GM21717 (cell line): ENCODE data around the gene LRFN5.

Experiments used
- ATAC-seq: cut with Tn5 transposase; IDR thresholded peaks from one replicate; pipeline ENCODE4 v1.9.1; 2021; ENCODE audit warnings: mild to moderate bottlenecking, moderate library complexity; ENCODE audit not compliant: unreplicated experiment

Gene LRFN5

GRCh38 chr14:41766772-41767171 lies 160.1 kb downstream of the LRFN5 start:
- no peak for ATAC-seq

- ATAC-seq = no peak
Observed at GRCh38 chr14:41773536-41774279, 167.0 kb downstream of the LRFN5 start.

- ATAC-seq = no peak
Observed at GRCh38 chr14:41782511-41782910, 175.8 kb downstream of the LRFN5 start.

DNA sequence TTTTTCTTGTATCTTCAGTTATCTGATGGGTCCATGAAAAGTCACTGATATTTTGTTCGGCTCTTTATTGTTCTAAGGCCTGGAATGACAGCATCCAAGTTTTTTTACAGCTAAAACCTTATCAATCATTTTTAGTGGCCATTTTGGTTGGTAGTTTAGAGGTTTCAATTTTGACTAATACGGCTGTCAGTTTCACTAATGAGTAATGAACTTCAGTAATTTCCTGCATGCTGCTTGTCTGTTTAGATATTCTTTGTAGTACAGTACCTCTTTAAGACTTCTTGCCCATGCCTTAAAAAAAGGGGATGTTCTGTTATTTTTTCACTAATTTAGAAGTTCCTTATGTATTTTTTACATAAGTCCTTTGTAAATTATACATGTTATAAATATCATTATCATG lies 176.7 kb downstream of the LRFN5 start:
- no peak for ATAC-seq

DNA sequence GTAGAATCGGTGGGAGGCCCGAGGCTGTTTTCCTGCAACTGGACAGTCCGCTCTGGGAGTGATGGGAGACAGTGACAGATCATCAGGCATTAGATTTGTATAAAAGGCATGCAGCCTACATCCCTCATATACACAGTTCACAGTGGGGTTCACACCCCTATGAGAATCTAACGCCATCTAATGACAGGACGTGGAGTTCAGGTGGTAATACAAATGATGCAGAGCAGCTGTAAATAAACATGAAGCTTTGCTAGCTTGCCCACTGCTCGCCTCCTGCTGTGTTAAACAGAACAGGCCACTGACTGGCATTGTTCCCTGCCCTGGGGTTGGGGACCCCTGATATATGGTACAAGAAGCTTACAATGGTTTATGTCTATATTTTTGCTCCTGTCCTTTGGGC lies 179.0 kb downstream of the LRFN5 start:
- ATAC-seq = no peak

- no peak for ATAC-seq
Observed at GRCh38 chr14:41799817-41800216, 193.1 kb downstream of the LRFN5 start.

GRCh38 chr14:41805633-41806032 lies 199.0 kb downstream of the LRFN5 start:
- ATAC-seq = no peak

DNA sequence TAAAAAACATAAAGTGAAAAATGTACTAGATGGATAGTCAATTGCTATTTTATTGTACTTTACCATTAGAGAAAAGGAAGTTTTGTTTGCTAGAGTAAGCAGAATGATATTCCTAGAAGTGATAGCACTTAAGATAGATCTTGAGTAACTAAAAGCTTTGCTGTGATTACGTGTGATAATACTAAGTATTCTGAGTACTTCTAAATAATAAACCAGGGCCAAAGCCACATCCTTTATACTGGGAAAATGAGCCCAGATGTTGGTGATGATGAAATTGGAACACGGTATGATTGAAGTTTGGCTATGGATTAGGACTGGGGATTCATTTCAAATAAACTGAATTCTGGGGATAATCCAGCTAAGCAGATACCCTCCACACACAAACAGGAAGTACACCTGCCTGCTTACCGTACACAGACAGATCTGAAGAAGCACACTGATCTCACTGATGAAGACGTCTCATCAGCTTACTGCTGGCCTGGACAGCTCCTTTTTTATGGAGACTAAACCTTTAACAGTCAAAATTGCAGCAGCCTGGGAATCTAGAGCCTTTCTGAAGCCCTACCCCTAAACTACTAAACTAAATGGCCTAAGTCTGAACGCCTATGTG lies 199.8 kb downstream of the LRFN5 start:
- no peak for ATAC-seq

- no peak for ATAC-seq
Observed at GRCh38 chr14:41810362-41810761, 203.7 kb downstream of the LRFN5 start.

- ATAC-seq = no peak
Observed at GRCh38 chr14:41817626-41818025, 210.9 kb downstream of the LRFN5 start.

DNA sequence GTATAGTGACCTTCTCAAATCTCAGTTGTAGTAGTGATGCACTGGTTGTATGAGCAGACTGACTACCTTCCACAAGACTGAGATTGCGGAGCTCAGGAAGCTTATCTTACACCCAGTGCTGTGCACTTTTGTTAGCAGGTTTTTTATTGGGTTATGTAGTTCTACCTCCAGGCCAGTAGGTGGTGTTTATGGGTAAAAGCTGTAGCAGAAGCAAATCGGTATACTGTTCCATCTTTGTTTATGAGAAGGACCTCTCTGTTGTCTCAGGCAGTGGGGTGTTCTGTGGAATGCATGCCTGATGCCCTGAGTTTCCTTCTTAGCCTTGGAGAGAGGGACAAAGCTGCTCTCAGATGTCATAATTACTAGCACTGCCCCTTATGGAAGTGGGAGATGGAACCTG lies 217.8 kb downstream of the LRFN5 start:
- ATAC-seq = no peak

DNA sequence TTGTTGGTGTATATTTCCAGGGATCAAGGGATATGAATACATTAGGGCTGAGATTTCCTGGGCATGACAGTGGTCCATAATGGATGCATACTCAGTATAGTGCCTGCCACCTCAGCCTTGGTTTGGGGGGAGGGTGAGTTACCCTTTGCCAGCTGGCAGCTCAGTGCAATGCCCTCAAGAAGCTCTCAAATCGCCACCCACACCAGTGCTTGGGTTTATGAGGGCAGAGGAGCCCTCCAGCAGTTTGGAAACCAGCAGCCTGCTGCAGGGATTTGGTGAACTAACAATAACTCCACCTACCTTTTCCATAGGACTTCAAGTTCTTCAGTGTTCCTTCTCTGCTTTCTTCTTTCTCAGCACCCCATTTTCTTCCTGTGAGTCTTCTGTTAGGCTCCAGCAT lies 218.9 kb downstream of the LRFN5 start:
- no peak for ATAC-seq

DNA sequence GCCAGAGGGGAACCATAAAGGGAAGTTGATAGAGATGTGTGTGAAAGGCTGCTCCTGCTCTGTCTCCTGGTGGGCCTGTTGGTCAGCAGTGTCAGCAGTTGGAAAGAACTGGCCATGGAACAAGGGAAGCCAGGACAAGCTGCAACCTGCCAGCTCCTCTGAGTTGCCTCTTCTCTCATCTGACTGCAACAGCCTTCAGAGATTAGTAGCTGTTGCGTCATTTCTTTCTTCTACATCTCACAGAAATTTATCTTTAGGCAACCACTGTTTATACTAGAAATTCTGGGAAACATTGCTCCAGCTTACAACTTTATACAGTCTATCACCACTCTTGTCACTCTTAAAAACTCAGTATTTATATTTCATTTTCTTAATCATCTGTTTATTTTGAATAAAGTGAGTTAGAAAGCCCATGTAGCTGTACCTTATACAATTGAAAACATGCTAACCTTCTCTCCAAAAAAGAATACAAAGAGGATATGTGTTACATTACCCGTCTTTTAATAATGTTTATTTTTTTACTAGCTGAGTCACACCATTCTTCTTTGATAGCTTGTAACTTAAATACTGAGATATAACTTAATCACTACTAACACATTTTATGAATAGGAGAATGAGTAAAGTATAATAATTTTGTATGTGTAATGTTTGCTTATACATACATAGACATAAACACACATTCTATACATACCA lies 224.2 kb downstream of the LRFN5 start:
- no peak for ATAC-seq

GRCh38 chr14:41839661-41840060 lies 233.0 kb downstream of the LRFN5 start:
- ATAC-seq = no peak

DNA sequence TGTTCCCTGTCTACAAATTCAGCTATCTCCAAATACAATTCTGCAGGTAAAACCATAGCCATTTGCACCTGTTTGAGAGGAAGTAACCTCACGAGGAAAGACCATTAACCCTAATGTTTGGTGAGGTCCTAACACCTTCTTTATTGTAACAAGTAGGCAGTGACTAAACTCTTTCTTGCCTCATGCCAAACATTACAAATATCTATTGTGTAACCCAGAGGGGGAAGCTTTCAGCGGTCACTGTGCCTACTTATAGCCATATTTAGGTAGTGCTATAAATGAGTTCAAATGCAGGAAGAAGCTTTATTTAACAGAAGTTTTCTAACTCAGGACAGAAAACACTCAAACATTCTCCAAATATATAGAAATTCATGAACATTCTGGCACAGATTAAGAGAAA lies 252.7 kb downstream of the LRFN5 start:
- ATAC-seq = no peak

GRCh38 chr14:41860586-41860985 lies 253.9 kb downstream of the LRFN5 start:
- no peak for ATAC-seq

DNA sequence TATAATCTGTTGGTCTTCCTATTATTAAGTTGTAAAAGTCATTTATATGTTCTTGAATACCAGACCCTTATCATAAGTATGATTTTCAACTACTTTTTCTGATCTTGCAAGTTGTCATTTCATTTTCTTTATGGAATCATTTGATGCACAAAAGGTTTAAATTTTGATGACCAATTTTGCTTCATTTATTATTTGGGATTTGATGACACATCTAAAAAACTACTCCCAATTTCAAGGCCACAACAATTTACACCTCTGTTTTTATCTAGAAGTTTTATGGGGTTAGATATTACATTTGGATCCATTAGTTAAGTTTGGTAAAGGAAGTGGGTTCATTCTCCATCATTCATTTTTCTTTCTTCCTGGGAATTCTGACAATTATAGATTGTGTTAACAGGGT lies 259.2 kb downstream of the LRFN5 start:
- ATAC-seq = no peak

- ATAC-seq = no peak
Observed at GRCh38 chr14:41868396-41868795, 261.7 kb downstream of the LRFN5 start.

DNA sequence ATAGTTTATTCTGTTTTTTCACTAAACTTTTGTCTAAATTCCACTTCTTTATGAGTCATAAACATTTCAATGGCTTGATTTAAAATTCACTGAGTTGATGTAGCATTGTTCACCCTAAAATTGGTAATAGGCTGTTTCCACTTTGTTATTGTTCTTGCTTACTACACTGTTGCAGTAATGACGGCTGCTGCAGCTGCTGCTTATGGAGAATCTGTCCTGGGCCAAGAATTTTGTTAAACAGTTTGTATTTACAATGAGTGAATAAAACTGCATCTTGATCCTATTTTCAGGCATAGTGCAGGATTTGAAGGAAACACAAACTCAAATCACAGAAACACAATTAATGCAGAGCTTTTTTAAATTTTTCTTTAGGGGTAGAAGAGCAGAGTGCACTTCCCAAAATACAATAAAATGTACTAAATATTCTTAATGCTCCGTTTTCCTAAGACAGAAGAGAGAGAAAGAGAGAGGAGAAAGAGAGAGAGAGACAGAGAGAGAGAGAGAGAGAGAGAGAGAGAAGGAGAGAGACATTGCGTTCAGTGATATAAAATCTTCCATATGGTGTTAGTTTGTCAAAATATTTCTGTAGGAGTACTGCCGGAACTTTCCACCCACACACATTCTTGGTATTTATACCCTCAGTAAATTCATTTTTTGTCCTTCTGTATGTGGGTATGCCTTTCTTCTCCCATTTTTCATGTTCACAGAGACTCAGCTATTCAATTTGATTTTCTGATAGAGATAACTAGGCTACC lies 266.4 kb downstream of the LRFN5 start:
- no peak for ATAC-seq

GRCh38 chr14:41873686-41874317 lies 267.1 kb downstream of the LRFN5 start:
- ATAC-seq = no peak

GRCh38 chr14:41875116-41875515 lies 268.4 kb downstream of the LRFN5 start:
- ATAC-seq = no peak
